HG02938 (cell line): ENCODE results near the gene FOSL2.

Experiments
- ATAC-seq: cut with Tn5 transposase; IDR thresholded peaks from one replicate; pipeline ENCODE4 v1.9.1; 2021; ENCODE audit warnings: mild to moderate bottlenecking, moderate library complexity; ENCODE audit not compliant: unreplicated experiment

FOSL2 gene

DNA sequence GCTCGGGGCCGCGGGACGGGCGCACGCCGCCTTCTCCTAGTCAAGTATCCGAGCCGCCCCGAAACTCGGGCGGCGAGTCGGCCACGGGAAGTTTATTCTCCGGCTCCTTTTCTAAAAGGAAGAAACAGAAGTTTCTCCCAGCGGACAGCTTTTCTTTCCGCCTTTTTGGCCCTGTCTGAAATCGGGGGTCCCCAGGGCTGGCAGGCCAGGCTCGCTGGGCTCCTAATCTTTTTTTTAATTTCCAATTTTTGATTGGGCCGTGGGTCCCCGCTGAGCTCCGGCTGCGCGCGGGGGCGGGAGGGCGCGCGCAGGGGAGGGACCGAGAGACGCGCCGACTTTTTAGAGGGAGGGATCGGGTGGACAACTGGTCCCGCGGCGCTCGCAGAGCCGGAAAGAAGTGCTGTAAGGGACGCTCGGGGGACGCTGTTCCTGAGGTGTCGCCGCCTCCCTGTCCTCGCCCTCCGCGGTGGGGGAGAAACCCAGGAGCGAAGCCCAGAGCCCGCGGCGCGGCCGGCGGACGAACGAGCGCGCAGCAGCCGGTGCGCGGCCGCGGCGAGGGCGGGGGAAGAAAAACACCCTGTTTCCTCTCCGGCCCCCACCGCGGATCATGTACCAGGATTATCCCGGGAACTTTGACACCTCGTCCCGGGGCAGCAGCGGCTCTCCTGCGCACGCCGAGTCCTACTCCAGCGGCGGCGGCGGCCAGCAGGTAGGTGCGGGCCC is 617 bp downstream of the FOSL2 start:
- ATAC-seq, result no peak

GRCh38 chr2:28394331-28394877 is 1.7 kb downstream of the FOSL2 start:
- no peak for ATAC-seq

GRCh38 chr2:28394997-28395333 is 2.3 kb downstream of the FOSL2 start:
- ATAC-seq, result no peak

- no peak for ATAC-seq
These were observed 2.8 kb downstream of the FOSL2 start for GRCh38 chr2:28395334-28396061.

DNA sequence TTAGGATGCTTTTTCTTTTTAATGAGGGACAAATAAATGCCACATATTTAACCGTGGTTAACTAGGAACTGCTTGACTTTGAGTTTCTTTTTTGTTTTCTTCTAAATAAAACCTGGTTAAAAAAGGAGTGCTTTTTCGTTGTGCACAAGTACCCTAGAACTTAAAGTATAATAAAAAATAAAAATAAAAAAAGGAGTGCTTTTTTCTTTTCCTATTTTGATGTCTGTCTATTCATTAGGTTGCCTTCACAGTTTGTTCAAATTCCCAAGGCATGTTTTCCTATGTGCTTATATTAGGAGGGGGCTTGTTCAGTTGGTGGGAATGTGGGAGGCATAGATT is 4.4 kb downstream of the FOSL2 start:
- no peak for ATAC-seq

- ATAC-seq, result no peak
These were observed 5.6 kb downstream of the FOSL2 start for GRCh38 chr2:28398101-28398834.

GRCh38 chr2:28399289-28399688 is 6.6 kb downstream of the FOSL2 start:
- no peak for ATAC-seq

DNA sequence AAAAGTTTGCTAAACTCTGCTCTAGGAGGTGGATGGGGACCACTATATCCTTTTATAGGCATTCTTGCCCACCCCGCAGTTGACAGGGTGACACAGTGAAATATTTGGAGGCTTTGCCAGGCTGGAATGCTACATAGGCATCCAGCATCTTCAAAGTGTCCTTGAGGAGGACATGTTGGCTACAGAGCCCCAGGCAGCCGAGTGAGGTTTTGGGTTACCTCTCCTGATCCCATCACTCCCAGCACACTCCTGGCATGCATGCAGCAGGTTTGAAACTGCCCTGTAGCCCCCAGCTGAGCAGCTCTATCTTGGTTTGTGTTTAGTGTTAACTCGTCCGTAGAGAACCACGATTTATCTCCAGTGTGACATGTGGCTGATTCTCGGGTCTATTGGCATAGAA is 7.3 kb downstream of the FOSL2 start:
- ATAC-seq, result no peak

GRCh38 chr2:28400419-28400818 is 7.8 kb downstream of the FOSL2 start:
- ATAC-seq, result no peak

GRCh38 chr2:28400921-28401320 is 8.3 kb downstream of the FOSL2 start:
- ATAC-seq, result no peak

- no peak for ATAC-seq
These were observed 8.8 kb downstream of the FOSL2 start for GRCh38 chr2:28401411-28401810.

GRCh38 chr2:28401948-28402550 is 9.4 kb downstream of the FOSL2 start:
- ATAC-seq, result no peak

DNA sequence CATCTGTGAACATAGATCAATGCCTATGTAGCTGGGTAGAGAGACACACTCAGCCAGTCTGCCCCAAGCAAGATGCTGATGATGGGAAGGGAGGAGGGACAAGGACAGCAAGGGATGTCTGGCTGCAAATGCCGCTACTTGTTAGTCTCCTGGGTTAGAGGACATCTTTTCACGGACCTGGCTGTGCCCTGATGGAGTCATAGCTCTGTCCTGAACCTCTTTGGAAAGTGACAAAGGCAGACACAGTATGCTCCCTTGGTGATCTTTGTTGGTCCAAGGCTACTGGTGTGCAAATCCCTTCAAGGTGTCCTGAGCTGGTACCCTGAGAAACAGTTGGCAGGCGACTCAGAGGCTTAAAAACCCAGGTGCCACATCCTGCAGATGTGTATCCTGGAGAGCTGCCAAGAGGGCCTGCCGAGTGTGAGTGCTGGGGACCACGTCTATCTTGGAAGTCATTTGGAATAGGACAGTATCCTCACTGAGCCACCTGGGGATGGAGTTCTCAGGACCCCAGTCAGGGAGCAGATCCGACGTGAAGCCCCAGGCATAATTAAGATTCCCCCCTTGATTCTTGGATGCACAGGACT is 10.8 kb downstream of the FOSL2 start:
- no peak for ATAC-seq

- no peak for ATAC-seq
These were observed 11.4 kb downstream of the FOSL2 start for GRCh38 chr2:28404086-28404485.

GRCh38 chr2:28405537-28405936 is 12.9 kb downstream of the FOSL2 start:
- ATAC-seq, result no peak

- ATAC-seq, result no peak
These were observed 13.8 kb downstream of the FOSL2 start for GRCh38 chr2:28406276-28407096.

DNA sequence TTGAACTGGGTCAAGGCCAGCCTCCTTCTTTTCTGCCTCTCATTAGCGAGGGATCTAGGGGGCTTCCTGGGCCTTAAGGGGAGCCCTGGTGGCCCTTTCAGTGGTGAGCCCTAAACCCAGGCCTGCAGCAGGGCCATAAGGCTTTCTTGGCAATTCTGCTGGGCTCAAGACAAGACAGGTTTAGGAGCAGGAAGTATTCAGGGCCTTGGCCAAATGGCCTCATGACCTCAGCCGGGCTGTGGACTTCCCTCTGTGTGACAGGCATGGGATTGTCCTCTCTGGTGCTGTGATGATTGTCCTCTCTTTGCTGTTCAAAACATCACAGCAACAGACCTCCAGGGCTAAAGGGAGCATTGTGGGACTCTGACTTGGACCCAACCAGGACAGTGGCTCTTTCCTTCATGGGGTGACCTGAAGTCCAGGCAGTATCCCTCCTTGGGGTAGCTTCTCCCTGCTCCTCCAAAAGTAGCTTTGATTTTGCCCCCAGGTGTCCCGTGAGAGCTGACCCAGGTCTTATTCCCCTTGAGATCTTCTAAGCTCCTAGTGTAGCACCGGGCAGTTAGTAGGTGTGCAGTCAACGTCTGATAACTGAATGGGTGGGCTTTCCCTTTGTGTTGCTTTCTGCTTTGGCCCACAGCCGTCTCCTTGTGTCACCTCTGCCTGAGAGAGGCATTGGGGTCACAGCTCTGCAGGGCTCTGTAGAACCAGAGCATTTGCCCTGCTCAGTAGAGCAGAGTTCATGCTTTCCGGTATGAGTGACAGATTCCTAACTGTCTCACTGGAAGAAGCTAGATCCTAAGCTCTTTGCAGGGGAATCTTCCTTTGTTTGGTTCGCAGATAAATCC is 14.7 kb downstream of the FOSL2 start:
- no peak for ATAC-seq

DNA sequence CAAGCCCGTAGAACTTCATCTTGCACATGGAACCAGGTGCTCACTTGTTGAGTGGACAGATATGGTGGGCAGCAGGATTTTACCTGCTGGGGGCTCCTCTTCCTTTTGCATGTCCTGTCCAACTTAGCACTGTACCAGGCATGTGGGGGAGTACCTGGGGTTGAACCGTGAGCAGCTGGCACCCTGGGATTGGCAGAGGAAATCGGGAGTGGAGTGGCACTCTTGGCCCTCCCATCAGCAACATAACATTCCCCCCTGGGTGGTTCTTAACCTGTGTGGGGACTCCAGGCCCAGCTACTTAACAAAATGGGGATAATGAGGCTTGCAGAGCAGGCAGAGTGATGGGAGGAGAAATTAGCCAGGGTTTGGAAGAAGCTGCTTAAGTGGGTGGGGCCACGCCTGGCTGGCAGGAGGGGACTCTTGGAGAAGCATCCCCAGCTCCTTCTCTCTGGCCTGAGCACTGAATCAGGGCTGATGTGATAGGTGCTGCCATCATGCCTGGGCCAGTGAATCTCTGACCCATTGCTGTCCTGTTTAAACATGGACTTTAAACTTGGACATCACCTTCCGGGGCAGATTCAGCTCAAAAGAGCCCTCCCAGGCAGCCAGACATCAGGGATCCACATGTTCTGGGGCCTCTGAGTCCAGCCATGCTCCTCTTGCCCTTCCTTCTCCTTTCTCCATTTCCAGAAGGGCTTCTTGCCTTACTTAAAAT is 15.5 kb downstream of the FOSL2 start:
- no peak for ATAC-seq
